ENCODE data around the gene CDK17.
"Not testable (repeated sequence)": the region's sequence is repeated elsewhere in the genome, so short reads cannot be mapped to it uniquely, and the experiment has no call there.

Gene CDK17

DNA sequence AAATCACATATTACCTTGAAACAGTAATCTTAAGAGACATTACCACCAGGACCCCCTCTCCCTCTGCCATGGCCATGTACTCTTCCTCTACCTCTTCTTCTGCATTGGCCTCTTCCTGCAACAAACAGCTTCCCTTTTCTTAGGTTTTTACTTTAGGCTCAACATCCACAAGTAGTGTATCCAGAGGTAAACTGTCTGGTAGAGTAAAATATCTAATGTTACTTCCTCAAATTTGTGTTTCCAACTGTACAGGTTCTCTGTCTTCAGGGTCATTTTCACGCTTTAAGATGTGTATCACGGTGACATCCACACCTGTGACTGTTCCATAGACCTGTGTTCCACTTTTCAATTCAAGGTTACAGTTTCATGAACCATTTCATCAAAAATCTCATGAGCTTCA is 13.4 kb downstream of the CDK17 start:
- TF ChIP-seq, protein P1, sequence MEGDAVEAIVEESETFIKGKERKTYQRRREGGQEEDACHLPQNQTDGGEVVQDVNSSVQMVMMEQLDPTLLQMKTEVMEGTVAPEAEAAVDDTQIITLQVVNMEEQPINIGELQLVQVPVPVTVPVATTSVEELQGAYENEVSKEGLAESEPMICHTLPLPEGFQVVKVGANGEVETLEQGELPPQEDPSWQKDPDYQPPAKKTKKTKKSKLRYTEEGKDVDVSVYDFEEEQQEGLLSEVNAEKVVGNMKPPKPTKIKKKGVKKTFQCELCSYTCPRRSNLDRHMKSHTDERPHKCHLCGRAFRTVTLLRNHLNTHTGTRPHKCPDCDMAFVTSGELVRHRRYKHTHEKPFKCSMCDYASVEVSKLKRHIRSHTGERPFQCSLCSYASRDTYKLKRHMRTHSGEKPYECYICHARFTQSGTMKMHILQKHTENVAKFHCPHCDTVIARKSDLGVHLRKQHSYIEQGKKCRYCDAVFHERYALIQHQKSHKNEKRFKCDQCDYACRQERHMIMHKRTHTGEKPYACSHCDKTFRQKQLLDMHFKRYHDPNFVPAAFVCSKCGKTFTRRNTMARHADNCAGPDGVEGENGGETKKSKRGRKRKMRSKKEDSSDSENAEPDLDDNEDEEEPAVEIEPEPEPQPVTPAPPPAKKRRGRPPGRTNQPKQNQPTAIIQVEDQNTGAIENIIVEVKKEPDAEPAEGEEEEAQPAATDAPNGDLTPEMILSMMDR (IDR thresholded peaks at IDR 0.05), result no peak
- TF ChIP-seq ZFX (IDR thresholded peaks at IDR 0.05; ENCODE audit: borderline replicate concordance), result no peak
- H3K27ac ChIP-seq, result no peak overlapping the region

GRCh38 chr12:96383991-96384390 is 16.2 kb downstream of the CDK17 start:
- no peak overlapping the region for H3K27ac ChIP-seq
- TF ChIP-seq, protein P1 (IDR thresholded peaks at IDR 0.05), result no peak
- TF ChIP-seq ZFX (IDR thresholded peaks at IDR 0.05; ENCODE audit: borderline replicate concordance), result no peak

GRCh38 chr12:96383371-96383770 is 16.9 kb downstream of the CDK17 start:
- H3K27ac ChIP-seq, result no peak overlapping the region
- TF ChIP-seq, protein P1 (IDR thresholded peaks at IDR 0.05), result no peak
- no peak for TF ChIP-seq ZFX (IDR thresholded peaks at IDR 0.05; ENCODE audit: borderline replicate concordance)

DNA sequence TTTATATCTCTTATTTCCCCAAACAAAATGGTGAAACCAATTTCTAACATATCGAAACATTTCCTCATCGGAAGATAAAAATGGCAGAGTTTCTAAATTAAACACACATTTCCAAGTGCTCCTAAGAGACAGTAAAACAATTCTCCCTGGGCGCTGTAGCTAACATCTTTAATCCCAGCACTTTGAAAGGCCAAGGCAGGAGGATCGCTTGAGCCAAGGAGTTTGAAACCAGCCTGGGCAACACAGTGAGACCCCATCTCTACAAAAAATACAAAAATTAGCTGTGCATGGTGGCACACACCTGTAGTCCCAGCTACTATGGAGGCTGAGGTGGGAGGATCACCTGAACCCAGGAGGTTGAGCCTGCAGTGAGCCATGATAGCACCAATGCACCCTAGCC is 20.5 kb downstream of the CDK17 start:
- H3K27ac ChIP-seq, result not testable (repeated sequence)

GRCh38 chr12:96378319-96378718 is 21.9 kb downstream of the CDK17 start:
- no peak overlapping the region for H3K27ac ChIP-seq
- TF ChIP-seq, protein P1 (IDR thresholded peaks at IDR 0.05), result no peak
- TF ChIP-seq ZFX (IDR thresholded peaks at IDR 0.05; ENCODE audit: borderline replicate concordance), result no peak

DNA sequence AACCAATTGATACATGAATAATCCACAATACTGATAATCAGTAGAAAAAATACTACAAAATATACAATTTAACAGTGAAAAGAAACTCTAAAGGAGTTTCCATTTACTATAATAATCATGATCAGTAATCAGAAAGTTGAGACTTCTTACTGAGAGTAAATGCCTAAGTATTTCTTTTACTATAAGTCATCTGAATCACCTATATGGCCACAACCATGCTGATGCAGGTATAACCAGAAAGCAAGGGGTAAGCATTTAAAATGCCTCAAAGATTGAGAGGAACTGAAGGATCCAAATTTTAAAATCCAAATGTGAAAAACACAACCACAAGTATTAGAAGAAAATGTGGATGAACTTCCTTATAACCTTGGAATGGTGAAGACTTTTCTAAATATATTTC is 23.4 kb downstream of the CDK17 start:
- H3K27ac ChIP-seq, result no peak overlapping the region

DNA sequence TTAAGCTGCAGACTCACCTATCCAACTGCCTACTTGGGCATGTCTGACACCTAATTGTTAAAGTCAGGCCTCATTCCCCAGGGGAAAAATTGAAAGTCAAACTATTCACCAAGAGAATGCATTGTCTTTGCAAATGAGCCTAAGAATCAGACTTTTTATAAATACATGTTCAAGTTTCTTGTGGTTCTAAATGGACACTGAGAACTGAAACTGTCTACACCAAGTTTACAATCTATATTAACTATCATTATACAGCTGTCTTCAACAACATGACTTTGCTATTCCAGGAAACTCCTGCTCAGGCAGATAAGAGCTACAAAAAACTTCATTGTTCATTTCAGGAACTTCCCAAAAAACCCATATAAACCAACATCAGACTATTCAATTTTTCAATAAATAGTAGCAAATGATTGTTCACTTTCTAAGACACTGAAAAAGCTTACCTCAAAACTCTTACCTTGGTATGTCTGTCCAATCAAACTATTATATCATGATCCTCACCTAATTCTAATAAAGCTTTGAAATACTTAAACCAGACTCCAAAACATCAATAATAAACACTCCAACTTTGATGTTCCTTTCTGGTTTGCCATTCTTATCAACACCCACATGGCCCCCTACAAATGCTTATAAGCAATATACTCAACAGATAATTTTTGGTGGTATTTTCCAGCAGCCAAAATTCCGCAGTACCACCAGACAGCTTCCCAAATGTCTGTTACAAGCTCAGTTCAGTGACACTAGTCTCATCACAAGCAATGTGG is 24.2 kb downstream of the CDK17 start:
- H3K27ac ChIP-seq, result no peak overlapping the region
- TF ChIP-seq, protein P1 (IDR thresholded peaks at IDR 0.05), result no peak
- TF ChIP-seq ZFX (IDR thresholded peaks at IDR 0.05; ENCODE audit: borderline replicate concordance), result no peak

More for the DNA sequence above, 23.4 kb downstream of the CDK17 start:
- no peak for TF ChIP-seq ZFX (IDR thresholded peaks at IDR 0.05; ENCODE audit: borderline replicate concordance)
- TF ChIP-seq, protein P1 (IDR thresholded peaks at IDR 0.05), result no peak

- TF ChIP-seq, protein P1 (IDR thresholded peaks at IDR 0.05), result no peak
Measured at GRCh38 chr12:96375170-96375569, 25.1 kb downstream of the CDK17 start.

More at GRCh38 chr12:96375170-96375569, 25.1 kb downstream of the CDK17 start:
- no peak overlapping the region for H3K27ac ChIP-seq
